Measurements from ENCODE around the gene TMEM19.

GRCh38 chr12:71685312-71685906 lies 473 bp upstream of the TMEM19 start:
- no peak for TF ChIP-seq POLR2A (IDR thresholded peaks at IDR 0.05; ENCODE audit: low read depth, low read length)
- TF ChIP-seq POLR2AphosphoS5 (IDR thresholded peaks at IDR 0.05; ENCODE audit: low read depth, low read length), result no peak
